Testis (tissue), 2 donors: ENCODE measurements around the gene PLA2G4F.

Experiments used
- POLR2A ChIP-seq: fragments of 450-650 bp; IDR thresholded peaks from one replicate; pipeline ENCODE4 v1.6.1; 2017; ENCODE audit warnings: antibody characterized with exemption, mild to moderate bottlenecking, moderate library complexity
- TF ChIP-seq, protein P1 (sequence below), 3 experiments: fragments of 450-650 bp in 2 of 3; fragments of 200-600 bp in 1 of 3; sonication (generic) in 1 of 3; IDR thresholded peaks; one replicate each; pipeline ENCODE4 v1.5.1; 2016 to 2019; ENCODE audit warnings: antibody characterized with exemption in 3 of 3, mild to moderate bottlenecking in 2 of 3, moderate library complexity in 1 of 3

- TF ChIP-seq, protein P1, sequence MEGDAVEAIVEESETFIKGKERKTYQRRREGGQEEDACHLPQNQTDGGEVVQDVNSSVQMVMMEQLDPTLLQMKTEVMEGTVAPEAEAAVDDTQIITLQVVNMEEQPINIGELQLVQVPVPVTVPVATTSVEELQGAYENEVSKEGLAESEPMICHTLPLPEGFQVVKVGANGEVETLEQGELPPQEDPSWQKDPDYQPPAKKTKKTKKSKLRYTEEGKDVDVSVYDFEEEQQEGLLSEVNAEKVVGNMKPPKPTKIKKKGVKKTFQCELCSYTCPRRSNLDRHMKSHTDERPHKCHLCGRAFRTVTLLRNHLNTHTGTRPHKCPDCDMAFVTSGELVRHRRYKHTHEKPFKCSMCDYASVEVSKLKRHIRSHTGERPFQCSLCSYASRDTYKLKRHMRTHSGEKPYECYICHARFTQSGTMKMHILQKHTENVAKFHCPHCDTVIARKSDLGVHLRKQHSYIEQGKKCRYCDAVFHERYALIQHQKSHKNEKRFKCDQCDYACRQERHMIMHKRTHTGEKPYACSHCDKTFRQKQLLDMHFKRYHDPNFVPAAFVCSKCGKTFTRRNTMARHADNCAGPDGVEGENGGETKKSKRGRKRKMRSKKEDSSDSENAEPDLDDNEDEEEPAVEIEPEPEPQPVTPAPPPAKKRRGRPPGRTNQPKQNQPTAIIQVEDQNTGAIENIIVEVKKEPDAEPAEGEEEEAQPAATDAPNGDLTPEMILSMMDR (IDR thresholded peaks at IDR 0.05) = no peak
- no peak for TF ChIP-seq POLR2A
Measured at GRCh38 chr15:42094512-42094963, 61.9 kb downstream of the PLA2G4F start, which contains the start of gene PLA2G4D.
